Vagina (tissue), 2 donors: ENCODE results near the gene PSD. TPM values are rescaled to one million over a fixed set of nuclear protein-coding genes. Genes with fewer than 3 reads are reported as not detected.

Source experiments
- DNase-seq, 2 donors: peaks; one replicate each; pipeline ENCODE4 v3.0.0-alpha.2; 2017; ENCODE audit errors: extremely low spot score in 2 of 2
- H3K27ac ChIP-seq: fragments of 200-600 bp; sonication (generic); one replicate; pipeline ENCODE4 v1.5.1; 2019
- H3K27me3 ChIP-seq: fragments of 200-600 bp; sonication (generic); one replicate; pipeline ENCODE4 v1.5.1; 2019
- H3K36me3 ChIP-seq, 2 donors: fragments of 200-600 bp; sonication (generic); one replicate each; pipeline ENCODE4 v1.5.1; 2017 to 2019
- H3K4me1 ChIP-seq: fragments of 200-600 bp; sonication (generic); one replicate; pipeline ENCODE4 v1.5.1; 2019
- H3K4me3 ChIP-seq, 2 donors: fragments of 200-600 bp; sonication (generic); 1 replicate in 1 of 2; 2 replicates in 1 of 2; pipeline ENCODE4 v1.5.1; 2016 to 2019
- H3K9me3 ChIP-seq: fragments of 200-600 bp; sonication (generic); one replicate; pipeline ENCODE4 v1.5.1; 2019
- POLR2A ChIP-seq, 2 donors: fragments of 450-650 bp; IDR thresholded peaks; one replicate each; pipeline ENCODE4 v1.6.1; 2017; ENCODE audit warnings: antibody characterized with exemption in 2 of 2, mild to moderate bottlenecking in 2 of 2, moderate library complexity in 2 of 2
- POLR2AphosphoS5 ChIP-seq, 2 donors: sonication (generic); formaldehyde crosslinking; IDR thresholded peaks; one replicate each; pipeline ENCODE4 v1.9.0; 2017; ENCODE audit warnings: antibody characterized with exemption in 2 of 2, mild to moderate bottlenecking in 2 of 2, low read depth in 1 of 2; ENCODE audit not compliant: insufficient read depth in 1 of 2
- intact Hi-C: fragments of 100-400 bp; cut with DNase I; formaldehyde crosslinking; loops from one replicate; pipeline ENCODE4 v1.15.1; 2023
- total RNA-seq: library from RNA; depleted of rRNA; stranded (reverse); fragments of >200 nt; gene quantifications from one replicate; pipeline ENCODE4 v1.2.3, GENCODE V29; 2016
- TF ChIP-seq, protein P1 (sequence below), 3 experiments: fragments of 450-650 bp in 2 of 3; fragments of 200-600 bp in 1 of 3; sonication (generic) in 1 of 3; IDR thresholded peaks; one replicate each; pipeline ENCODE4 v1.5.1; 2017 to 2019; ENCODE audit warnings: antibody characterized with exemption in 3 of 3, mild to moderate bottlenecking in 2 of 3, moderate library complexity in 2 of 3

The PSD gene
- total RNA-seq, 1 donor from 2014 or later = 6.4 TPM

DNA sequence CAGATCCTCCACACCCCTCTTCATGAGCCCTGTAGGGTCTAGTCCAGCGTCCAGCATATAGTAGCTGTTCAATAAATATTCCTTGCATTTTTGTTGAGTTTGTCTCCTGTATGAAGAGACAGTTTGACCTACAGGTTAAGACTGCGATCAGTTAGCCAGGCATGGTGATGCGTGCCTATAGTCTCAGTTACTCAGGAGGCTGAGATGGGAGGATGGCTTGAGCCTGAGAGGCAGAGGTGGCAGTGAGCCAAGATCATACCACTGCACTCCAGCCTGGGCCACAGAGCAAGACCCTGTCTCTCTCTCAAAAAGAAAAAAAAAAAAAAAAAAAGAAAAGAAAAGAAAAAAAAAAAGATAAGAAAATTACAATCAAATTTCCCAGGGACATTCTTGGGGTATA is 18.9 kb upstream of the PSD start:
- no peak overlapping the region for H3K4me3 ChIP-seq
- H3K27ac ChIP-seq = no peak overlapping the region
- no peaks in the 10 kb centered on the region for H3K36me3 ChIP-seq
- TF ChIP-seq POLR2A (IDR thresholded peaks at IDR 0.05) = no peak
- TF ChIP-seq, protein P1, sequence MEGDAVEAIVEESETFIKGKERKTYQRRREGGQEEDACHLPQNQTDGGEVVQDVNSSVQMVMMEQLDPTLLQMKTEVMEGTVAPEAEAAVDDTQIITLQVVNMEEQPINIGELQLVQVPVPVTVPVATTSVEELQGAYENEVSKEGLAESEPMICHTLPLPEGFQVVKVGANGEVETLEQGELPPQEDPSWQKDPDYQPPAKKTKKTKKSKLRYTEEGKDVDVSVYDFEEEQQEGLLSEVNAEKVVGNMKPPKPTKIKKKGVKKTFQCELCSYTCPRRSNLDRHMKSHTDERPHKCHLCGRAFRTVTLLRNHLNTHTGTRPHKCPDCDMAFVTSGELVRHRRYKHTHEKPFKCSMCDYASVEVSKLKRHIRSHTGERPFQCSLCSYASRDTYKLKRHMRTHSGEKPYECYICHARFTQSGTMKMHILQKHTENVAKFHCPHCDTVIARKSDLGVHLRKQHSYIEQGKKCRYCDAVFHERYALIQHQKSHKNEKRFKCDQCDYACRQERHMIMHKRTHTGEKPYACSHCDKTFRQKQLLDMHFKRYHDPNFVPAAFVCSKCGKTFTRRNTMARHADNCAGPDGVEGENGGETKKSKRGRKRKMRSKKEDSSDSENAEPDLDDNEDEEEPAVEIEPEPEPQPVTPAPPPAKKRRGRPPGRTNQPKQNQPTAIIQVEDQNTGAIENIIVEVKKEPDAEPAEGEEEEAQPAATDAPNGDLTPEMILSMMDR (IDR thresholded peaks at IDR 0.05) = no peak
- no peak for DNase-seq
- H3K27me3 ChIP-seq = no peaks in the 10 kb centered on the region
- no peaks in the 10 kb centered on the region for H3K9me3 ChIP-seq
- H3K4me1 ChIP-seq = no peaks in the 10 kb centered on the region
- intact Hi-C loops = no loop called here

DNA sequence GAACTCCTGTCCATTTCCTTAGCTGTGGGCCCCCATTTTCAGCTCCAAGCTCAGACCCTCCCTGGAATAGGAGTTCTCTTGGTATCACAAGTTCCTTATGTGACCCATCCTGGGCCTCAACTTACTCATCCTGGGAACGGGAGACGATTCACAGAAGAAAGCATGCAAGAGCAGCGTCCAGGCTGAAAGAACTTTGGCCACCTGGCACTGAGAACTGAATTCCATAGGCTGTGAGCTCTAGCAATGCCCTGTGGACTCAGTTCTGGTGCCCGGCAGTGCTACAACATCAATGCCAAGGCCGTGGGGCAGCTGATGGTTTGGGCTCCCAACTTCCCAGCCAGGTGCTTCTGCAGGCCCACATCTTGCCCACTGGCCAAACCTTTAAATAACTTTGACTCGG is 17.7 kb upstream of the PSD start:
- no peak overlapping the region for H3K27ac ChIP-seq
- DNase-seq = no peak
- no peaks in the 10 kb centered on the region for H3K36me3 ChIP-seq
- peaks cover 7% of the 10 kb centered on the region for H3K4me1 ChIP-seq
- intact Hi-C loops = no loop called here
- H3K9me3 ChIP-seq = no peaks in the 10 kb centered on the region
- H3K4me3 ChIP-seq = no peak overlapping the region
- TF ChIP-seq POLR2AphosphoS5 (IDR thresholded peaks at IDR 0.05; ENCODE audit: insufficient read depth in 1 of 2, low read depth in 1 of 2) = no peak
- TF ChIP-seq, protein P1 (IDR thresholded peaks at IDR 0.05) = no peak
- TF ChIP-seq POLR2A (IDR thresholded peaks at IDR 0.05) = no peak
- no peaks in the 10 kb centered on the region for H3K27me3 ChIP-seq

DNA sequence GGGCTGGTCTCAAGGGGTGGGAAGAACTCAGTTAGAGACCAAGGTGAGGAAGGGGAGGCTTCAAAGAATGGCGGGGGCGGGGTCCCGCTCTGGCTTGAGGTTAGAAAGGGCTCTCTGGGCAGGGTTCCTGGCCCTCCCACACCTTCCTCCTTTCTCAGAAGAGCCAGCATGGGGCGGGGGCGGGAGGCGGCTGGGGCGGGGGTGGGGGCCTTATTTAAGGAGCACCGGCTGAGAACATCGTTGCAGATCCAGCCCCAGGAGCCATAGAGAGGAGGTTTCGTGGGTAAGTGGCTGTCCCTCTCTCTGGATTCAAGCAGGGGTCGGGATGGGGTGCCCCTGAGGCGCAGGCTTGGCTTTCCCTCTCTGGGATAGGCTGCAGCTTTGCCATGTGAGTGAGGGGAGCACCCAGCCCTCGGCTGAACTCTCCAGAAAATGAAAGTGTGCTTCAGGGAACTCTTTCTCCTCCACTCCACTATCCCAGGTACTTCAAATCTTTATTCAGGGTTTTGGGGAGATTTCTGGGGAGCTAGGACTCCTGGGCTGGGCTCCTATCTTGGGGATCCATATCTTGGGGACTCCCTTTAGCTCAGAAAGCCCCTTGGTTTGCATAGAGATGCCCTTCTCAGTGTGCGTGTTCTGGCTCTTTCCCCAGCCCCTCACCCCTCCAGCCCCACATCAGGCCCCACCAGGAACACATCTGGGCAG is 17.1 kb upstream of the PSD start:
- H3K9me3 ChIP-seq = no peaks in the 10 kb centered on the region
- peak overlapping the region in 1 of 2 donors; percentile 18 for H3K4me3 ChIP-seq
- peaks cover 10% of the 10 kb centered on the region for H3K4me1 ChIP-seq
- TF ChIP-seq, protein P1 (IDR thresholded peaks at IDR 0.05) = no peak
- TF ChIP-seq POLR2A (IDR thresholded peaks at IDR 0.05) (no peak), POLR2AphosphoS5 (IDR thresholded peaks at IDR 0.05; ENCODE audit: insufficient read depth in 1 of 2, low read depth in 1 of 2) (no peak)
- H3K27ac ChIP-seq = no peak overlapping the region
- intact Hi-C loops = no loop called here
- no peak for DNase-seq
- H3K27me3 ChIP-seq = no peaks in the 10 kb centered on the region
- H3K36me3 ChIP-seq = no peaks in the 10 kb centered on the region

DNA sequence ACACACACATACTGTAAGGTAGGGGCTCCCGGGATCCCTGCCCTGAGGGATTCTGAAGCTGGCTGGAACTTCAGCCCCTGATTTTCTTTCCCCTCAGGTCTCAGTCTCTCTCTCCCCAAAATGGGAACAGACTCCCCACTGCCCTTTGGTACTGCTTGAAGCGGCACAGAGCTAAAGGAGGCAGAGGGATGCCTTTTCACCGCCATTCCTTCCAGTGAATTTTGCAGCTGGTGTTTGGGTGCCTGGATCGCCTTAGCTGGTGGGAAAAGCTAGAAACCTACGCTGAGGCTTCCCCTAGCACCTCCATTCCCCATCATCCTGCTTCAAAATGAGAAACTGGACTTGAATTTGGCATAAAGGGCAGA is 16.5 kb upstream of the PSD start:
- no peak for DNase-seq
- H3K9me3 ChIP-seq = no peaks in the 10 kb centered on the region
- no peaks in the 10 kb centered on the region for H3K27me3 ChIP-seq
- intact Hi-C loops = no loop called here
- H3K27ac ChIP-seq = no peak overlapping the region
- H3K4me1 ChIP-seq = peaks cover 10% of the 10 kb centered on the region
- no peaks in the 10 kb centered on the region for H3K36me3 ChIP-seq
- H3K4me3 ChIP-seq = no peak overlapping the region
- TF ChIP-seq POLR2A (IDR thresholded peaks at IDR 0.05) (no peak), POLR2AphosphoS5 (IDR thresholded peaks at IDR 0.05; ENCODE audit: insufficient read depth in 1 of 2, low read depth in 1 of 2) (no peak)
- TF ChIP-seq, protein P1 (IDR thresholded peaks at IDR 0.05) = no peak

DNA sequence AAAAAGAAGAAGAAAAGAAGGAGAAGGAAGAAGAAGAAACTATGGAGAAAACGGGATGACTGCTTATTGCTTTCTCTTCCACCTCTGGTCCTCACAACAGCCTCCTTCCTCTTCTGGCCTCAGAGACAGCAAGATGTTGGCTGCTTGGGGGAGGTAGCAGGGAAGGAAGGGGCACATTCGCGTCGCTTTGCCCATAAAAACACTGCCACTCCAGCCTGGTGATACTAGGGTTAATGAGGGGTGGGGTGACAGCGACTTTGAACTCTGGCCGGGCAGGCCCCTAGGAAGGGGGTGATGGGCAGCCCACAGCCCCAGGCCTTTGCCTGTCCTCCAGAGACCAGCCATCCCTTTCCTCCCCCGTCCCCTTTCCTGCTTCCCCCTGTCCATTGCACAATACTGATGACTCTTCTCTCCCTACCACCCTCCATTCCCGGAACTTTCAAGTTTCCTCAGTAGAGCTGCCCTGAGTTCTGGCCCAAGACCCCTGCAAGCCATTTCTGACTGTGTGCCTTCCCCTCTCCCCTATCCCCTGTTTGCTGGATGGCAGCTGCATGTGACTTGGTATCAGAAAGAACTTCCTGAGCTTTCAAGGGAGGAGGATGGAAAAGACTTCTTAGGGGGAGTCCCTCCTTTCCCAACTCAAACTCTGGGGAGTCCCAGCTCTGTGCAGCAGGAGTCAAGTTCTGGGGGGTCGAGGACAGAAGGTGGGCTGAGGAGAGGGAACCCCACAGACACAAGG is 16.0 kb upstream of the PSD start:
- Histone ChIP-seq H3K9me3 (no peaks in the 10 kb centered on the region), H3K36me3 (no peaks in the 10 kb centered on the region), H3K27ac (no peak overlapping the region), H3K27me3 (no peaks in the 10 kb centered on the region), H3K4me3 (no peak overlapping the region), H3K4me1 (peaks cover 10% of the 10 kb centered on the region)
- intact Hi-C loops = no loop called here
- DNase-seq = no peak
- peak in 1 of 2 donors; percentile 12 for TF ChIP-seq POLR2AphosphoS5 (IDR thresholded peaks at IDR 0.05; ENCODE audit: insufficient read depth in 1 of 2, low read depth in 1 of 2)
- no peak for TF ChIP-seq POLR2A (IDR thresholded peaks at IDR 0.05)
- TF ChIP-seq, protein P1 (IDR thresholded peaks at IDR 0.05) = no peak
